Measurements from ENCODE around the gene MAP2K4.

Gene MAP2K4

DNA sequence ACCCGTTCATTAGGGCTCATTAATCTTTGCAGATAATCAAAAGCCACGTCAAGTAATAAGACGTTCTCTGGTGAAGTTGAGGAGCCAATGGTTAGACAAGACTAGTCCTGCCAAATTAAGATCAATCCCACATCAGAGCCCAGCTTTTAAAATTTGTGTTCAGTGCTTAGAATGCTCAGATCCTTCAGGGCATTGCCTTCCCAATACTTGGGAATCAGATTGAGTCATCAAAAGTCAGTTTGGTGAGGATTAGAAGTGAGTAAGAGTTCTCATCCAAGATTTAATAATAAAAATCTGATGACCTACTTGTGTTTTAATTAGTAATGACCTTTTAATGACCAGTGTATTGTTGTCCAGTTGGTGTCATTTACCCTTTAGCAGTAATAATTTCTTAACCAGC is 19.8 kb downstream of the MAP2K4 start:
- no peak for DNase-seq (ENCODE audit: low spot score)

DNA sequence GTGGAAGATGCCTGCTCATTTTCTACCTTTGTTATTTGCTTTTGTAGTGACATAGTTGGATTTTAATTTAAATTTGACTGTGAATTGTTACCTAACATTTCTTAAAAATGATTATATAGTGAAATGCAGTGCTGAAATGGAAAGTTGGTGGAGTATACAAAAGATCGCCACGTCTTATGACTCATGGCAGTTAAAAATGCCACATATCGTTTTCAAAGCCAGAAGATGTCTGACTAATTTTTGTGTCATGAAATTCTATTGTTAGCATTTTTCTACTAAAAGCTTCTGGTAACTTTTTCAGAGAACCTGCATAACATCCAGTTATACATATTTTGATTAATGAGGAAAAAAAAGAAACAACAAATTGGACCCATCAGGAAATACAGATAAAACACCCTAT is 20.6 kb downstream of the MAP2K4 start:
- DNase-seq (ENCODE audit: low spot score), result peak; percentile 9

DNA sequence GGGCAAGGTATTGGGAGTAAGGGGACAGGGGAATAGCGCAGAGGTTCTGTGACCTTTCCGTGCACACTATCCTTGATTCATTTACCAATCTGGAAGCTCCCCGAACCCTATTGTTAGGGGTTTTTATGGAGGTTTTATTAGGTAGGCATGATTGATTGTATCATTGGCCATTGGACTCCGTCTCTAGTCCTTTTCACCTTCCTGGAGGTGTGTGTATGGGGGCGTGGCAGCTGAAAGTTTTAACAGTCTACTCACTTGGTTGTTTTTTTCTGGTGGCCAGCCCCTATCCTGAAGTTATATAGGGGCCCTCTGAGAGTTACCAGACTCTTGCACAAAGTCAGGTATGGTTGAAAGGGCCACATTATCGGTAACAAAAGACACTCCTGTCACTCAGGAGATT is 23.0 kb downstream of the MAP2K4 start:
- DNase-seq (ENCODE audit: low spot score), result no peak

DNA sequence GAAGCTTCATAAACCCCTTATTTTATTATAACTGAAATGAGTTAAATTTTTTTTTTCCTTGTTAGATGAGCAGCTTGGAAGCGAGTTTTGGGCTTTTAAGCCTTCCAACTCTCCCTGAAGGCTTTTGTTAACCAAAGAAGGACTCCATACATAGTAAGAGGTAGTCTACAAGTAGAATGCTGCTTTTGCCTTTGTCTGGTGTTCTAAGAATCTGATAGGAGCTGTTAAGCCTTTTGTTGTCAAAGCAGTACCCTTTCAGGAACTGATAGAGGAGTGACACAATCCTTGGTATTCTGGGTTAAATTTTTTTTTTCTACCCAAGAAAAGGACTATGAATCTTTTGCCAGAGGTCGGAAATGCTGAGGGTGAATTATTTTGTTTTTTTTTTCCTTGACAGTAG is 26.1 kb downstream of the MAP2K4 start:
- DNase-seq (ENCODE audit: low spot score), result no peak

DNA sequence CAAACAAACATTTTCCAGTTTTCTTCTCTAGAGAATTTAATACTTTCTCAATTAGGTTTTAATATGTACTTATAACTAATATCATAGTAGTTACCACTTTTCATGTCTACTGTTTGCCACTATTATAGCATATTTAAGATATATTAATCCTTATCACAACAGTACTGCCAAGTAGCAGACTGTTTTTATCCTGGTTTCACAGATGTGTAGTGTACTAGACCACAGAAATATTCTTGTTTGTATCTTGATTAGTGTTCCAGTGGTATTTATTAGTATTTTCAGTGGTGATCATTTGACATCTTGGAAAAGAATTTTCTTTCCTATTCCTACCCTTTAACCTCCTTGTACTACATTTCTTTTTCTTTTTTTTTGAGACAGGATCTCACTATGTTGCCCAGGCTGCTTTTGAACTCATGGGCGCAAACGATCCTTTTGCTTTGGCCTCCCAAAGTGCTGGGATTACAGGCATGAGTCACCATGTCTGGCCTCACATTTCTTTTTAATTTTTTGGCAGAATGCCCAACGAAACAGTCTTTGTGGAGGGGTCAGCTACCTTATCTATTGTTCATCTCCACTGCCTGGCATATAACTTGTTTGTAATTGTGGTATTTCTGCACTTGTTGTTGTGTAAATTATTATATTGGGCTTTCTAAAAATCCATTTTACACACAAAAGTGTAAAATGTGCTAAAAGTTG is 27.2 kb downstream of the MAP2K4 start:
- no peak for DNase-seq (ENCODE audit: low spot score)

DNA sequence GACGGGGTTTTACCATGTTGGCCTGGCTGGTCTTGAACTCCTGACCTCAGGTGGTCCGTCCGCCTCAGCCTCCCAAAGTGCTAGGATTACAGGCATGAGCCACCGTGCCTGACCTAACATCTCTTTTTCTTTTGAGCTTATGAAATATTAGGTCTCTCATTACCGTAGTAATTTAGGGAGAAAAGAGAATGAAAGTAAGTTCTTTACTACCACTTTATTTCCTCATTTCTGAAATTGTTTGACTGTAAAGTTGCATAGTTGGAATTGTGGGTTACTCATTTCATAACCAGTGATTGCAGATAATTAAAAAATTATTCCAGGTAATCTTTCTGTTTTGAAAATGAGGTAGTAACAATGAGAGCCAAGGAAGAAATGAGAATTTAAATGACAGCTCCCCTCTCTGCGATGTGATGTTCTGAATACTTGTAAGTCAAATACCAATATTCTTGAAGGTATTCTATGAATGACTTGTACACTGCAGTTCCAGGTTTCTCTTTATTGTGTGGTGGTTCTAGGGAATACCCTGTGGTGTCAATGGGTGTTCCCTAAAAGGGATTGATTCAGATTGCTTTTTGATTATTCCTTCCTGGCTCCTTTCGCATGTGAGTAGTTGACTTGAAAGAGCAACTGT is 28.3 kb downstream of the MAP2K4 start:
- DNase-seq (ENCODE audit: low spot score), result no peak

DNA sequence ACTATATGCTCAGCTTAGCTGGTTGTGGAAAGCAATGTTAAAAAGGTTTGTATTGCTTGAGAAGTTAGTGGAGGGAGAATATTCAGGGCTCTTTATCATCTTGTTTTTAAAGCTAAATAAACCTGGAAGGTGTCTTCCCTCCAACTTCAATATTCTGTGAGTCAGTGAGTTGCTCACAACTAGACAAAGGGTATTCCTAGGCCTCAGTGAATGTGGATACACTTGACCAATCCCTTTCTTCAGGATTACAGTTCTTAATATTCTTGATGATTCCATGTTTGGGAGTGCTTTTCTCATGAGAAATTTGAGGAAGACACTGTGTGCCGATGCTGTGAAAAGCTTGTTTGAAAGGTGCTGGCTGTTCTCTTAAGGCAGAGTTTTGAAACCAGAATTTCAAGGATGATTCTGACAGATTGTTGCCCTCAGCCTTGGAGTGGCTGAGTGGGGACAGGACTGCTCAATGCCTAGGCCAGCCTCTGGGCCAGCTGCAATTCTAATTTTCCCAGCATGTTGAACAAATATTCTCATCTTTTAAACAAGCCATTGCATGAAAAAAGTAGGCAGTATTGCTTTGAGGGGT is 30.1 kb downstream of the MAP2K4 start:
- DNase-seq (ENCODE audit: low spot score), result no peak

DNA sequence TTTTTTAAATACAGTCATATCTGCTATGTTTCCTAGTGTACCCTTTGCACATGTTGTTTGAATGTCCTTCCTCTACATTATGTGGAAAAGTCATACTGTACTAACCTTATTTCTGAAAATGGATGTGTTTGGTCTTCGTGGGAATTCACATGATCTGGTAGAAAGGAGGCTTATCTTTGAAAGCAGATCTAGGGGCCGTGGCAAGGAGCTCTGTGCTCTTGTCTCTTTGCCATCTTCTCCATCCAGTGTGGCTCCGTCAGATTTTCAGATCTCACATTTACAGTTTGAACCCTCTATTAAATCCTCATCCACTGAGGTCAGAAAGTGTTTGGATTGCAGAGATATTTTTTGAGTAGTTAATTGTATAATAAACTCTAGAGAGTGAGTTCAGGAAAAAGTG is 32.9 kb downstream of the MAP2K4 start:
- no peak for DNase-seq (ENCODE audit: low spot score)

DNA sequence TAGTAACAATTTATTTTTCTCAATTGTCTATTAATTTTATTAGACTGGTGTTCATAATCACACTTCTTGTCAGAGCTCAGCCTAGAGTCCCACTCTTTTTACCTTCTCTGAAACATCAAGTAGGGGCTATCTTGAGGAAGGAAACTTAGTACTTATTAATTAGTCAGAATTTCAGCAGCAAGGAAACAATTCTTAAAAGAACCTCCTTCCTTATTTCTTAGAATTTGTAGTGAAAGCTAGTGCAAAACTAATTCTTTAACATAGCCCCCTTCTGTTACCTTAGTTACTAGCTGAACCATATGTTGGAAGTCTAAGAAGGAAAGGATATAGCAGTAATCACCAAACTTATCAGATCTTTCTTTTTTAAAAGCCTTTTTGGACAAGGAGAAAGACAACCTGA is 35.2 kb downstream of the MAP2K4 start:
- DNase-seq (ENCODE audit: low spot score), result peak; percentile 3

DNA sequence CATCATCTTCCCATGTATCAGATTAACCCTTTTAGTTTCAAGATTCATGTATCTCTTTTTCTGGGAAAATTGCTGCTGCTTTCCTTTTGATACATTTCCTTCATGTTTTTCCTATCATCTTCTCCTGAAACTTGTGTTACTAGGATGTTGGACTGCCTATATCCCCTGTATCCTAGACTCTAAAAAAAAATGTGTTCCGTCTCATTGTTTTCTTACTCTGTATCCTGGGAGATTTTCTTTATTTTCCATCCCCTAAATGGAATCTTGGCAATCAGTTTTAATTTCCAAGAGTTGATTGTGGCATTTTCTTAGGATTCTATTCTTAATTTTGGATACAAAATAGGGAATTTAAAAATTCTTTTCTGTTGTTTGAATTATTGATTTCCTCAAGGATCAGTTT is 36.8 kb downstream of the MAP2K4 start:
- DNase-seq (ENCODE audit: low spot score), result no peak

DNA sequence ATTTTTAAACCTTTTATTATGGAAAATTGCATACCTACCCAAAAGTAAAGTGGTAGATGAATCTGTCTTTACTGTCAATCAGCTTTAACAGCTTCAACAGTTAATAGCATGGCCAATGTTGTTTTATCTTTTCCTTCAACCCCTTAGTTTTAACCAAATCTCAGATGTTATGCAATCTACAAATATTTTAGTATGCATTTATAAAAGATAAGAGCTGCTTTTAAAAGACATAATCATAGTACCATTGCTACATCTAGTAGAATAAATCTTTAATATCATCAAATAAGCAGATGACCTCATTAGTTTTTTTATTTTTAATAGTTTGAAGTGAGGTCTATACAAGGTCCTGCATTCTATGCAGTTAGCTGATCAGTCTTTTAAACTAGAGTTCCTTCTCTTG is 37.9 kb downstream of the MAP2K4 start:
- no peak for DNase-seq (ENCODE audit: low spot score)

DNA sequence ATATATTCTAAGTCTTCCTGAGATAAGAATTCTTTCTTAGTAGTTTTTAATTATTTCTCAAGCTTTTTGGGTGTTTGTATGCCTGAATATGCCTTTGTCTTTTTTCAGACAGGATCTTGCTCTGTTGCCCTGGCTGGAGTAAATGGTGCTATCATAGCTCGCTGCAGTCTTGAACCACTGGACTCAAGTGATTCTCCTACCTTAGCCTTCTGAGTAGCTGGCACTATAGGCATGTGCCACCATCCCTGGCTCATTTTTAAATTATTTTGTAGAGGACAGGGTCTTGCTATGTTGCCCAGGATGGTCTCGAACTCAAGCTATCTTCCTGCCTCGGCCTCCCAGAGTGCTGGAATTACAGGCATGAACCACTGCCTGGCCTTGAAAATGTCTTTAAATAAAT is 41.6 kb downstream of the MAP2K4 start:
- no peak for DNase-seq (ENCODE audit: low spot score)

DNA sequence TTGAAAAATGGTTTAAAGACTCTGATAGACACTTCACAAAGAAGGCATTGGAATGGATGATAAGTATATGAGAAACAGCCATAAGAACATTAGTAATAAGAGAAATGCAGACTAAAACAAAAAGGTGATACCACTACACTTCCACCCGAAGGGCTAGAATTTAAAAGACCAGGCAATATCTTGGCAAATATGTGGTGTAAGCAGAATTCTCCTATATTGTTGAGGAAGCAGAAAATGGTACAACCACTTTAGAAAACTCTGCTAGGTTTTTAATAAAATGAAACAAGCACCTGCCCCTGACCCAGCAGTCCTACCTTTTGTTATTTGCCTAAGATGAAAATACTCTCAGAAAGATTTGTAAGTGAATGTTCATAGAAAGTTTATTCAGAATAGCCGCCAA is 43.7 kb downstream of the MAP2K4 start:
- DNase-seq (ENCODE audit: low spot score), result no peak

DNA sequence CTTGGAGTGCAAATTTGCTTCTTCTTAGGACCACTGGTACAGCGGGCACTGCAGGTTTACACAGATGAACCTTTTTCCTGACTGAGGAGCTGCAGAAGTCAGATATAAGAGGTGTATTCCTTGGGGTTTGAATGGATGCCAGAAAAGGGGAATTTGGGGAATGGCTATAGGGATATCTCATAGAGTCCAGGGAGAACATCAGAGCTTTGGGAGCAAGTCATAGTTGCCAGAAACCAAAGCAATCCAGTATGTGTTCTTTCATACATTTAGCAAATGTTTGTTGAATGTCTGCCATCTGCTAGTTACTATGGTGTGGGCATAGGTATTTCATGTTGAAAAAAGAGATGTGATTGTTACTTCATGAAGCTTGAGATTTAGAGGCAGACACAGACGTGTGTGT is 46.8 kb downstream of the MAP2K4 start:
- DNase-seq (ENCODE audit: low spot score), result no peak

DNA sequence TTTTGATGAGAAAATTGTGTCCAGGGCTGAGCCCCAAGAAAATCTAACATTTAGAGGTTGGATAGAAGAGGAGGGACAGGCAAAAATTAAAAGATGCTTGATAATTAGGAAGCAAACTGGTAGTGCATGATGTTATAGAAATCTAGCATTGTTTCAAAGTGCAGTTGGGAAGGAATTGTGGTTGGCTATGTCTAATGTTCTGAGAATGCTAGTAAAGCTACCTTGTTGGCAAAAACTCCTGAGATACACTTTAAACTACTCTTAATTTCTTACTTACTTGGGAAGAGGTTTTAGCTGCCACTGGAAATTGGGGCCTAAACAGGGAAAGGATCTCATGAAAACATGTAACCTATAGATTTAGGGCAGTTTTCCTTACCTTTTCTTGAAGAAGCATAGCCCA is 48.3 kb downstream of the MAP2K4 start:
- DNase-seq (ENCODE audit: low spot score), result no peak

DNA sequence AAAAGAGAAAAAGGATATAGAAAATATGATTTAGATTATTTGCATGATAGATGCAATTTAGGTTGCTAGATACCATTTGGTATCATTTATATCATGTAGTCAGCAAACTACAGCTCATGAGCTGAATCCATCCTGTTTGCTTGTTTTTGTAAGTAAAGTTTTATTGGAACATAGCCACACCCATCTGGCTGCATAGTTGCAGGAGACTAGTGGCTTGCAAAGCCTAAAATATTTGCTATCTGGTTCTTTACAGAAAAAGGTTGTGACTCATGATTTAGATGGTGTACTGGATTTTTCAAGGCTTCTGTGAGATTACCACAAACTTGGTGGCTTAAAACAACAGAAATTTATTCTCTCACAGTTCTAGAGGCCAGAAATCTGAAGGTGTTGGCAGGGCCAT is 49.9 kb downstream of the MAP2K4 start:
- DNase-seq (ENCODE audit: low spot score), result no peak

DNA sequence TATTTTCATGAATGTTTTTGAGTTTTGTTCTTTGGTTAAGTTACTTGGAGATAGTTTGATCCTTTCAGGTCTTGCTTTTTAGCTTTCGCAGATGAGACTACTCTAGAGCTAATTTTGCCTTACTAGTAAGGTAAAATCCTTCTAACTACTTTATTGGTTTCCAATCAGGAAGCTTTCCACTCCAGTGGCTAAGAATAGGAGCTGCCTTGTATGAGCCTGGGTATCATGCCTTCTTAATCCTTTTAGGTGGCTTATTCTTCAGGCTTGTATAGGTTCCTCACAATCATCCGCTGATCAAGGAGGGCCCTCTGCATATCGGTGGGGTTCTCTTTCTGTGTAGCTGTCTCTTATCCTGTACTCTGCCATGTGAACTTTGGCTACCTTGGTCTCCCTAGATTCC is 53.7 kb downstream of the MAP2K4 start:
- no peak for DNase-seq (ENCODE audit: low spot score)

DNA sequence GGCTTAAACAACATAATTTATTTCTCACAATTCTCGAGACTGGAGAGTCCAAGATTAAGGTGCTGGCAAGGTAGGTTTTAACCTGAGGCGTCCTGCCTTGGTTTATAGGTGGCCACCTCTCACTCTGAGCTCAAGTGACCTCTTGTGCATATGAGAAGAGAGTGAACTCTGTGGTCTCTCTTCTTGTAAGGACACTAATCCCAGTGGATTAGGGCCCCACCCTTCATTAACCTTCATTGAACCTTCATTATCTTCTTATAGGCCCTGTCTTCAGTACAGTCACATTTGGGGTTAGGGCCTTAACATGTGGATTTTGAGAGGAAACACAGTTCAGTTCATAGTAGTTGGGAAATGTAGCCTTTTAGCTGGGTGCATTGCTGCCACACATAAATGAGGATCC is 57.1 kb downstream of the MAP2K4 start:
- no peak for DNase-seq (ENCODE audit: low spot score)

DNA sequence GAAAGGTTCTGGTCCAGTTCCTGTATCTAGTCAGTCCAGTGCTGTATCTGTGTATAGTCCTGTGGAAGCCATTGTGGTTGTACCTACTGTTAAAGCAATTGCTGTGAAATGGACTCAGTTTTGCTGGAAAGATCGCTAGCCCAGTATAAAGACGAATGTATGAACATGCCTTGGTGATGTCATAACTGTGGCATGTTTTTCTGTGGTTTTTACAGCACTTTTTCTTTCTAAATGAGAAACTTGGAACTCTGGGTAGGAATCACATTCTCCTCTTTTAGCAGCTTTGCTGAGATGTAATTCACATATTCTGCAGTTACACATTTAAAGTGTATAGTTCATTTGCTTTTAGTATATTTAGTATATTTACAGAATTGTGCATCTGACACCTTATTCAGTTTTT is 58.1 kb downstream of the MAP2K4 start:
- DNase-seq (ENCODE audit: low spot score), result no peak

DNA sequence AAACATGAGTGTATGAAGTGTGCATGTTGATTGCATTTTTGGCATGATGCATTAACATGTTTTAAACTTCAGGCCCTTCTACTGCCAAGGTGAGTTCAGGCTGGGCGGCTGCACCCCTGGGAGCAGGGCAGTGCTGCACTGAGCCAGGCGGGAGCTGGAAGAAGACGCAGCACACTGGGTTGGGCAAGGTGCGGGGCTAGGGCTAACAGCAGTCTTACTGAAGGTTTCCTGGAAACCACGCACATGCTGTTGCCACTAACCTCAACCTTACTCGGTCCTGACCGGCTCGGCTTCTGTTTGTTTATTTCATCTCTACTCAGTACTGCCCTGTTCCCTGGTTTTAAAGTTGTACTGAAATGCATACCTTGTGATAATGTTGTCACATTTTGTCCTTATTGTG is 61.0 kb downstream of the MAP2K4 start:
- no peak for DNase-seq (ENCODE audit: low spot score)

DNA sequence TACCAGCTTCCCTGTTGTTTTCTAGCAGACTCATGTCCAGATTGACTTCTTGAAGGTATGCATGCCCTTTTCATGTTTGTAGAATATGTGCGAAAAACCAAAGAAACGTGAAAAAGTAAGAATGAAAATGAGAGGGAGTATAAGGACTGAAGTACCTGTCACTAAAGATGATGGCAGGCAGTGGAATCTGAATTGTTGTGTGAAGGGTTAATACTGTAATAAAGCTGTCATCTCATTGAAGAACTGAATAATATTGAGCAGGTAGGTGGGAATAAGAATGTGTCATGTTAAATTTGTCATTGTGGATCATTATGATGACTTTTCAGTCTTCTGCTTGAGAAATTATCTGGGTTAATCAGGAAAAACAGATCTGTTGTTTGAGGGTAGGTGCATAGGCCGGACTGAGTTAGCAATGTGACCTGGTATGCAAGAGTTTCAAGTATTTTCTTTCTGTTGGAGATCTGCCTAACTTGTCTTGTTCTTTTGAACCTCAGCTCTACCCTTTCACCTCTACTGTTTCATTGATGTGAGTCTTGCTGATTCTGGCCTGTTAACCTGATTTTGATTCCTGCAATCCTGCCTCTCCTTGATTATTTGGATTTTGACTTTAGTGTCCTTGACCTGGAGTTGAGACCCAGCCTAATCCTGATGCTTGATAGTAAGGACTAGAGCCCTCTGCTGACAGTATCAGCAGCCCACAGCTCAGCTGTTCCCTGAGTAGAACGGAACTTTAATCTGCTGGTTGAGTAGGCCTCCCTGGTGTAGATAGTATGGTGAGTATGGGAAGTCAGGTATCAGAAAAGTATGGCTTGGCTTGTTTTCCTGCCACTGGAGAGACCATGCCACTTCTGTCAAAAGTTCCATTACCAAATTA is 64.6 kb downstream of the MAP2K4 start:
- no peak for DNase-seq (ENCODE audit: low spot score)

DNA sequence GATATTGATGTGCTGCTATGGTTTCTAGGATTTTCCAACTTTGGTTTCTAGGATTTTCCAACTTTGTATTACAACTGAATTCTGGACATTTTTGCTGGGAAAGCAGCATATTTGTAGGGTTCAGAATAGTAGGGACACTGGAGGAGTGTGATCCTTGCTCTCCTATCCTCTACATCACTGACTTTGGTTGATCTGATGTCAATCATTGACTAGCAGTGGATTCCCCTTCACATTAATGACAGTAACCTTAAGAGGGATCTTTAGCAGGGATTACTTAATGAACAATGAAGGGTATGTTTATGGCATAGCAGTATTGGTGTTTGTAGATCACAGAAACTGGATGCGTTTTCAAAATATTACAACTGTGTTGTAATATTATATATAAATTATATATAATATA is 67.4 kb downstream of the MAP2K4 start:
- no peak for DNase-seq (ENCODE audit: low spot score)

DNA sequence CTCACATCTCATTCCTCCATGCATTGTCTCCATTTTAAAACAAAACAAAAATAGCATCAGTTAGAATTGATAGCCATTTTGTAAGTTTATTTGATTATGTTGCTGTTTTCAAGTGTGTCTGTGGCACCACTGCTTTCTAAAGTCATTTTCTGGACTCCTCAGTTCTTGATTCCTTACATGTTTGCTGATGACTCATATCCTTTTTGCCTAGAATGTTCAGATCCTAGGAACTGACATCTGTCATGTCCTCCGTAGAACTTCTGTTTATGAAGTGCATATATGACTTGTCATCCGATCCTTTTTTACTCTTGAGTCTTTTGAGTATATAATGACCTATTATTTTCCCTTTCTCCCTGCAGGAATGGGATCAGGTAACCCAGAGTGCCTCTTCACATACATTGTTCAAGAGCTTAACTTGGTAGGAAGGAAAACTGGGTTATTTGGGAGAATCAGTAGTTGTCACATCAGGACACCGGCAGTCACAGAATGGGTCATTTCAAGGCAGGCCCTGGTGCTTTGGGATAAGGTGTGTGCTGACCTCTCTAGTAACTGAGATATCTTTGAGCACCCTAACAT is 69.2 kb downstream of the MAP2K4 start:
- no peak for DNase-seq (ENCODE audit: low spot score)

Data from CD4-positive, alpha-beta T cell treated with Interleukin-15 for 4 hours (primary cell).